Measurements from ENCODE around the gene SNTA1. TPM values are rescaled to one million over a fixed set of nuclear protein-coding genes. Genes with fewer than 3 reads are reported as not detected.

SNTA1 gene
- total RNA-seq, 2 experiments from 2014 or later: 36.6 to 44.8 TPM

DNA sequence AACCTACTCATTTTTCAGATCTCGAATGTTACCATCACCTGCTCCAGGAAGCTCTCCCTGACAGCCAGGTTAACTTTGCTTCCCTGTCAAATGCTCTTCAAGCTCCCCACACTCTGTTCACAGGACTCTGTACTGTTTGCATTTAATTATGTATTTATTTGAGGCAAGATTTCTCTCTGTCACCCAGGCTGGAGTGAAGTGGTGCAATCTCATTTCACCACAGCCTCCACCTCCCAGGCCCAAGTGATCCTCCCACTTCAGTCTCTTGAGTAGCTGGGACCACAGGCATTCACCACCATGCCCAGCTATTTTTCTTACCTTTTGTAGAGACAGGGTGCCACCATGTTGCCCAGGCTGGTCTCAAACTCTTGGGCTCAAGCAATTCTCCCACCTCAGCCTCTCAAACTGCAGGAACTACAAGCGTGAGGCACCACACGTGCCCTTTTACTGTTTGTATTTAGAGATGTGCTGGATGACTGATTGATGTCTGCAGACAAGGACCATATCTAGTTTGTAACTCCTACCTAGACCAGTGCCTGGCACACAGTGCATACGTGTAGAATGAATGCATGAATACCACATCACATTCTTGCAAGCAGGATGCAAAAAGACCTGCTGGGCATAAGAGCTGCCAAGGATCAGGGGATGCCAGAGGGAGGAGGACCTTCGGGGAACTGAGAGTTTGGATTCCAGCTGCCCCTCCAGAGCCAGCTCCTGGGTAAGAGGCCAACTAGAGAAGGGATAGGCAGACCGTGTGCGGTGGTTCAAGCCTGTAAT lies 30.7 kb upstream of the SNTA1 start:
- ChIA-PET CTCF (ENCODE audit: unreplicated experiment) (no interaction called here), POLR2A (interaction anchor here (0.7 to 2.6 kb wide), 5 partner anchors 10 to 192 kb away, joined by 3 to 12 read pairs (median 5); partner anchors contain the start of genes ACTL10 and CBFA2T2)
- Histone ChIP-seq H3K4me1 (ENCODE audit: insufficient read depth, low read length, poor library complexity, severe bottlenecking) (peaks cover 75% of the 10 kb centered on the region), H3K9me3 (ENCODE audit: low read length) (no peaks in the 10 kb centered on the region), H3K27ac (ENCODE audit: low read depth, low read length, poor library complexity, severe bottlenecking) (no peak overlapping the region), H3K9me2 (ENCODE audit: insufficient read depth, low read length) (no peaks in the 10 kb centered on the region), H3K4me3 (ENCODE audit: low read depth, low read length, poor library complexity, severe bottlenecking) (no peak overlapping the region), H3K36me3 (ENCODE audit: insufficient read depth, low read length) (no peaks in the 10 kb centered on the region), H3K4me2 (ENCODE audit: low read length) (no peak overlapping the region; the same call in 1 of the 2 replicates), H4K20me1 (ENCODE audit: insufficient read depth, low read length) (no peaks in the 10 kb centered on the region), H3K79me2 (ENCODE audit: insufficient read depth, low read depth, low read length) (no peaks in the 10 kb centered on the region), H2AFZ (ENCODE audit: low read length) (no peak overlapping the region; the same call in 1 of the 2 replicates)
- TF ChIP-seq, protein P1, sequence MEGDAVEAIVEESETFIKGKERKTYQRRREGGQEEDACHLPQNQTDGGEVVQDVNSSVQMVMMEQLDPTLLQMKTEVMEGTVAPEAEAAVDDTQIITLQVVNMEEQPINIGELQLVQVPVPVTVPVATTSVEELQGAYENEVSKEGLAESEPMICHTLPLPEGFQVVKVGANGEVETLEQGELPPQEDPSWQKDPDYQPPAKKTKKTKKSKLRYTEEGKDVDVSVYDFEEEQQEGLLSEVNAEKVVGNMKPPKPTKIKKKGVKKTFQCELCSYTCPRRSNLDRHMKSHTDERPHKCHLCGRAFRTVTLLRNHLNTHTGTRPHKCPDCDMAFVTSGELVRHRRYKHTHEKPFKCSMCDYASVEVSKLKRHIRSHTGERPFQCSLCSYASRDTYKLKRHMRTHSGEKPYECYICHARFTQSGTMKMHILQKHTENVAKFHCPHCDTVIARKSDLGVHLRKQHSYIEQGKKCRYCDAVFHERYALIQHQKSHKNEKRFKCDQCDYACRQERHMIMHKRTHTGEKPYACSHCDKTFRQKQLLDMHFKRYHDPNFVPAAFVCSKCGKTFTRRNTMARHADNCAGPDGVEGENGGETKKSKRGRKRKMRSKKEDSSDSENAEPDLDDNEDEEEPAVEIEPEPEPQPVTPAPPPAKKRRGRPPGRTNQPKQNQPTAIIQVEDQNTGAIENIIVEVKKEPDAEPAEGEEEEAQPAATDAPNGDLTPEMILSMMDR (conservative IDR thresholded peaks at IDR 0.05; ENCODE audit: low read length): no peak
- intact Hi-C loops (cut with micrococcal nuclease; ENCODE audit: unreplicated experiment): no loop called here
- BruUV-seq (replicated peaks): no TSS peak
- no peak for DNase-seq (ENCODE audit: low spot score)

DNA sequence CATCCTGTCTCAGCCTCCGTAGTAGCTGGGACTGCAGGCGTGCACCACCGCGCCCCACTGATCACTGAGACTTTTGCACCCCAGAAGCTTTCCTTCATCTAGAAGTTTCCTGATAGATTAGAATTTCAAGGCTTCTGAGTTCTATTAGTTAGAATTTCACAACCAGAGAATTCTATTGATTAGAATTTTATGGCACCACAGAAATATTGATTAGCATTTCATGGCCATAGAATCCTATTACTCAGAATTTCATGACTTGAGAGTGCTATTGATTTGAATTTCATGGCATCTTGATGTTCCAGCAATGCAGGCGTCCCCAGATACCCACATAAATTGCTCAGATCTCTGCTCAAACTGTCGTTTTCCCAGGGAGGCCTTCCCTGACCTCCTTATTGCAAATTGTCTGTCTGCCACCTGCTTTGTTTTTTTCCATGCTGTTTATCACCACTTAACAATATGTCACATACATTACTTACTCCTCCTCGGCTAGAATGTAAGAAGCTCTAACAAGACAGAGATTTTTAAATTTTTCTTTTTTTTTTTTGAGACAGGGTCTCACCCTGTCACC lies 29.4 kb upstream of the SNTA1 start:
- Histone ChIP-seq H3K4me1 (ENCODE audit: insufficient read depth, low read length, poor library complexity, severe bottlenecking) (peaks cover 73% of the 10 kb centered on the region), H3K27ac (ENCODE audit: low read depth, low read length, poor library complexity, severe bottlenecking) (no peak overlapping the region), H3K4me3 (ENCODE audit: low read depth, low read length, poor library complexity, severe bottlenecking) (no peak overlapping the region), H3K4me2 (ENCODE audit: low read length) (no peak overlapping the region), H3K9me3 (ENCODE audit: low read length) (no peaks in the 10 kb centered on the region), H3K36me3 (ENCODE audit: insufficient read depth, low read length) (no peaks in the 10 kb centered on the region), H2AFZ (ENCODE audit: low read length) (no peak overlapping the region), H3K79me2 (ENCODE audit: insufficient read depth, low read depth, low read length) (no peaks in the 10 kb centered on the region), H4K20me1 (ENCODE audit: insufficient read depth, low read length) (no peaks in the 10 kb centered on the region), H3K9me2 (ENCODE audit: insufficient read depth, low read length) (no peaks in the 10 kb centered on the region)
- ChIA-PET POLR2A (interaction anchor here (0.6 to 1.1 kb wide), 3 partner anchors 13 to 162 kb away, joined by 3 to 5 read pairs (median 5); partner anchors contain the start of gene CBFA2T2), CTCF (ENCODE audit: unreplicated experiment) (no interaction called here)
- BruUV-seq (replicated peaks): no TSS peak
- intact Hi-C loops (cut with micrococcal nuclease; ENCODE audit: unreplicated experiment): no loop called here
- DNase-seq (ENCODE audit: low spot score): no peak
- no peak for TF ChIP-seq EZH2phosphoT487 (IDR thresholded peaks at IDR 0.05; ENCODE audit: borderline replicate concordance, low read depth, low read length)
- TF ChIP-seq, protein P1 (conservative IDR thresholded peaks at IDR 0.05; ENCODE audit: low read length): no peak

DNA sequence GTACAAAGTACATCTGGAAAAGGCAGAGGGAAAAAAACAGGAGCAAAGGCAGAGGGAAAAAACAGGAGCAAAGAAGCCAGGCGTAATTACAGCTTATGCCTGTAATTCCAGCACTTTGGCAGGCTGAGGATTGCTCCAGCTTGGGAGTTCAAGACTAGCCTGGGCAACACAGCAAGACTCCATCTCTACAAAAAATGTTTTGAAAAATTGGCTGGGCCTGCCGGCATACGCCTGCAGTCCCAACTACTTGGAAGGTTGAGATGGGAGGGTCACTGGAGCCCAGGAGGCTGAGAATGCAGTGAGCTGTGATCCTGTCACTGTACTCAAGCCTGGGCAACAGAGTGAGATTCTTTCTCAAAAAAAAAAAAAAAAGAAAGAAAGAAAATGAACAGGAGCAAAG lies 27.3 kb upstream of the SNTA1 start:
- Histone ChIP-seq H2AFZ (ENCODE audit: low read length) (no peak overlapping the region), H3K79me2 (ENCODE audit: insufficient read depth, low read depth, low read length) (no peaks in the 10 kb centered on the region), H3K9me2 (ENCODE audit: insufficient read depth, low read length) (no peaks in the 10 kb centered on the region), H3K27ac (ENCODE audit: low read depth, low read length, poor library complexity, severe bottlenecking) (no peak overlapping the region), H3K4me1 (ENCODE audit: insufficient read depth, low read length, poor library complexity, severe bottlenecking) (peaks cover 59% of the 10 kb centered on the region), H3K4me2 (ENCODE audit: low read length) (no peak overlapping the region), H3K4me3 (ENCODE audit: low read depth, low read length, poor library complexity, severe bottlenecking) (no peak overlapping the region), H3K36me3 (ENCODE audit: insufficient read depth, low read length) (no peaks in the 10 kb centered on the region; the same call in 1 of the 2 replicates), H3K9me3 (ENCODE audit: low read length) (no peaks in the 10 kb centered on the region), H4K20me1 (ENCODE audit: insufficient read depth, low read length) (no peaks in the 10 kb centered on the region)
- BruUV-seq (replicated peaks): no TSS peak
- ChIA-PET POLR2A (interaction anchor here (0.7 to 1.9 kb wide), 6 partner anchors 16 to 513 kb away, joined by 3 to 9 read pairs (median 4); partner anchors contain the start of genes CBFA2T2 and CDK5RAP1), CTCF (ENCODE audit: unreplicated experiment) (no interaction called here)
- DNase-seq (ENCODE audit: low spot score): no peak
- intact Hi-C loops (cut with micrococcal nuclease; ENCODE audit: unreplicated experiment): no loop called here
- TF ChIP-seq, protein P1 (conservative IDR thresholded peaks at IDR 0.05; ENCODE audit: low read length): no peak
- TF ChIP-seq EZH2phosphoT487 (IDR thresholded peaks at IDR 0.05; ENCODE audit: borderline replicate concordance, low read depth, low read length): no peak

Data from OCI-LY7 (cell line).